ENCODE measurements around the gene ZNF143.

ZNF143 gene

DNA sequence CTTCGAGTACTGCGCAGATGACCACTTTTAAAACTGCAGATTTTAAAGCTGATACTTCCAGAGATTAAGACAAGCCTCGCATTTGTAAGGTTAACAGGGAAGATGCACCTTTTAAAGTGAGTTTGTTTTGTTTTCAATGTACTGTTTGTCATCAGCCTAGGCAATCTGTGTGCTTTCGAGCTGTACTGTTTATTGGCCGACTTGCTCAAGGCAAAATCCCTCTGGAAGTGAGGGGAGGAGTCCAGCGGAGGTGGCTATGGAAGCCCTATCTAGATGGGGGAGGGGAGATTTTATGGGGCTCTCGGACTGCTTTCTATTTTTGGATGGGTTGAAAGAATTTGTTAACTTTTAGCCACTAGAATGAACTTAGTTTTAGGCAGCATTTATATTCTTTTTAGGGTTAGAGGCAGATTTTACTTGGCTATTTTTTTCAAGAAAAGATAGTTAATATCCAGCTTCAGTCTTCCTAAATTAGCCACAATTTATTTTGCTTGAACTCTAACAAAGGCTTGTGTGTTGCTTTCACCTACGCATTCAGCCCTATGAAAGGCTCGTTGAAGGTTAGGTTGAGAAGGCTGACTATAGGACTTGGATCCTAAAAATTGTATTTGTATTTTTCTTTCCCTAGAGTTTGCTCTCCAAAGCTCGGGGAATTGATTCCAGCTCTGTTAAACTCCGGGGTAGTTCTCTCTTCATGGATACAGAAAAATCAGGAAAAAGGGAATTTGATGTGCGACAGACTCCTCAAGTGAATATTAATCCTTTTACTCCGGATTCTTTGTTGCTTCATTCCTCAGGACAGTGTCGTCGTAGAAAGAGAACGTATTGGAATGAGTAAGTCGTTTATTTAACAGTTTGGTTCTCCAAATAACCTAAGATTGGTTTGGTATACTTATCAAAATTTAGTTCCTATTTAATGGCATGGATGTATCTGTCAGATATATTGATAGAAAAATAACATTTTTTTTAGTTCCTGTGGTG lies 114.7 kb downstream of the ZNF143 start:
- H3K4me3 ChIP-seq (ENCODE audit: low read depth, low read length), result peak overlapping the region; percentile 88
- DNase-seq (ENCODE audit: low read depth), result no peak
- TF ChIP-seq CTCF (IDR thresholded peaks at IDR 0.05; ENCODE audit: low read depth, low read length, missing control alignments), result no peak

DNA sequence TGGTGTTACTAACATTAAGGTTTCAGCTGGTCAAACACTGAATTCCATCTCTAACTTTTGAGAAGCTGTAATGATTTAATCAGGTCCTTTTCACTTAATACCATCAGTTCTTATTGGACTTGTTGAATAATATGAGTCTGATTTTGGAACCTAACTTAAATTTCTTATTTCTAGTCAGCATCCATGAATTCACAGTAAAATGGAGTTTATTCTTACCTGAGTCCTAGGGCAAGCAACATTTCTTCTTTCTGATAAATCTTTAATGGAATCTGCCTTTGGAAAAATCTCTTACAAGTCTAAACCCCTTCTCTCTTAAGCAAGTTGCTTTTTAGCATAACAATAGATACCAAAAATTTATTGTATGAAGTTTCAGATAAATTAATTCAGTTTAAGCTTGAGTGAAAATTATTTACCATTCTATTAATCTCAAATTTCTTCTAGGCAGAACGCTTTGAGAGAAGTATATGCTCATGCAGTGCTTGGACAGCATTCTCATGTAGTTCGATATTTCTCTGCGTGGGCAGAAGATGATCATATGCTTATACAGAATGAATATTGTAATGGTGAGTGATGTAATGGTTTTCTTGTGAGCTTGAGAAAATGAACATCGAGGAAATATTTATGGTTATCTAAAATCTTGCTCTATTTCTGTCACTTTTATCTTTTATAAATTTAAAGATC lies 116.0 kb downstream of the ZNF143 start:
- no peak for DNase-seq (ENCODE audit: low read depth)
- peak overlapping the region; percentile 88 for H3K4me3 ChIP-seq (ENCODE audit: low read depth, low read length)
- TF ChIP-seq CTCF (IDR thresholded peaks at IDR 0.05; ENCODE audit: low read depth, low read length, missing control alignments), result no peak

- no peak for DNase-seq (ENCODE audit: low read depth)
- TF ChIP-seq CTCF (IDR thresholded peaks at IDR 0.05; ENCODE audit: low read depth, low read length, missing control alignments), result no peak
- peak overlapping the region; percentile 88 for H3K4me3 ChIP-seq (ENCODE audit: low read depth, low read length)
These were observed 116.7 kb downstream of the ZNF143 start for GRCh38 chr11:9577556-9577955.
